AG09319 (cell line): Measurements from ENCODE around the gene SEMA3C.

Experiments
- DNase-seq: peaks from one replicate; pipeline ENCODE4 v3.0.0-alpha.2; 2010; ENCODE audit warnings: low read depth; ENCODE audit errors: extremely low read depth
- CTCF ChIP-seq: IDR thresholded peaks from 2 replicates; pipeline ENCODE4 v1.5.1; 2011; ENCODE audit warnings: low read depth, mild to moderate bottlenecking, inconsistent platforms, low read length, moderate library complexity

The SEMA3C gene

DNA sequence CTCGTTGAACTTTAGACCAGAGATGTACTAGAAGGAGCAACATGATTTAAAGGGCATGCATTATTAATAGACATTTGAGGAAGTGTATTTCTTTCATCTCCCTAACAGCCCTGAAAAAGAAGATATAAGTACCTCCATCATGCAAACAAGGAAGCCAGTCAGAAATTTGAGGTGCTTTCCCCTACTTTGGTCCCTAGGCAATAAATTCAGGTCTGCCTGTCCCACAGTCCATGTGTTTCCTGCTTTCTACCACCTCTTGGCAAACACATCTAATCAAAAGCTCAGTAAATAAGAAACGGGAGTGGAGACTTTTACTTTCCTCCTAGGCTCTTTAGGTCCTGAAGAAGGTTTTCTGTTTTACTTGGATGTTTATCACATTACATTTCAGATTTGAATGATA, 5.2 kb upstream of the SEMA3C start:
- no peak for TF ChIP-seq CTCF
- DNase-seq = no peak

DNA sequence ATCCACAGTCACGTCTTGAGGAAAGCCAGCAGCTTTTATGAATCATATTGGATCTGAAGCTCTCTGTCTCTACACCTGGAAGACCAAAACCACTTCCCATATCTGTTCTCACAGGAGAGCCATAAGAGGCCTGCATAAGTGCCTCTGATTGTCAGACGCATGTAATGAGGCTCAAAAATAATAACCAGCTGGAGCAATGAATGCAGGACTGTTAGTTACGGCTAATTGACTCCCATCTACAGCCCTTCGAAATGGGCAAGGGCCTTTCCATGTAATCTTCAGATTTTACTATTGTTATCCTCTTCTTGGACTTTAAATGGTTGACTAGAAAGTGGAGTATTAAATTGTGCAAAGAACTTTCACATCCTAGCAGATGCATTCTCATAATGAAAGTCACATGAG, 4.4 kb upstream of the SEMA3C start:
- TF ChIP-seq CTCF = no peak
- no peak for DNase-seq

- DNase-seq = no peak
- no peak for TF ChIP-seq CTCF
These were observed 3.6 kb upstream of the SEMA3C start for GRCh38 chr7:80922253-80923049.

GRCh38 chr7:80921130-80921529, 2.3 kb upstream of the SEMA3C start:
- TF ChIP-seq CTCF = no peak
- DNase-seq = no peak

DNA sequence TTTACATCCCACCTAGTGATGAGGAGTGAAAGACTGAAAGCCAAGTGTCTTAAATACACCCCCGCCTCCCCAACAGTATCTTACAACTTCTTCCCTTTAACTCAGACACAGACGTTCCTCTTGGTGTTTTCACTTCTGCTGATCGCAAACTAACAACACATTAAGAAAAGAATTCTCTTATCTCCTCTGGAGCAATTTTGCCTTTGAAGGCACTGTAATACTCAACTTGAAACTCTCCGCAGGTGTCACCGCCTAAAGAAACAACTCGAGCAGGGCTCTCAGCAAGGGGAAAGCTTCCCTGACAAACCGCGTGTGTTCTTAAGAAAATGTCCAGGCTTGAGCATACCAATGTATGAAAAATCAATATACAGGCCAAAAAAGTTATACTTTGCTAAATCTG, 452 bp downstream of the SEMA3C start:
- no peak for TF ChIP-seq CTCF
- DNase-seq = no peak

- peak; percentile 65 for TF ChIP-seq CTCF
- no peak for DNase-seq
These were observed 1.8 kb downstream of the SEMA3C start for GRCh38 chr7:80916770-80917741.

- TF ChIP-seq CTCF = no peak
- no peak for DNase-seq
These were observed 8.6 kb downstream of the SEMA3C start for GRCh38 chr7:80910228-80910627.
